ENCODE results near the gene SECISBP2.

The SECISBP2 gene

DNA sequence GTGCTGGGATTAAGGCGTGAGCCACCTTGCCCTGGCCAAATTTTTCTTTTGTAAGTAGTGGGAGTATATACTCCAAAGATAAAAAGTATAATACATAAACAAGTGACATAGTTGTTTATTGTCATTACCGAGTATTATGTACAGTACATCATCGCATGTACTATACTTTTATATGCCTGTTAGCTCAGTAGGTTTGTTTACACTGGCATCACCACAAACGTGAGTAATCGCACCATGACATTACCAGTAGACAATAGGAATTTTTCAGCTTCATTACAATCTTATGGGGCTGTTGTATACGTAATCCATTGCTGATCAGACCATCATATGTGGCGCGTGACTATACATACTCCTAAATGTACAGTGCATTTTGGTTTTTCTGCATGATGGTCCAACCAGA, 9.8 kb downstream of the SECISBP2 start:
- Histone ChIP-seq H3K4me3 (ENCODE audit: low read depth, low read length) (no peak overlapping the region), H3K36me3 (ENCODE audit: control insufficient read depth in 2 of 2, insufficient read depth in 1 of 2, low read length in 2 of 2) (peaks cover 7 to 71% of the 10 kb centered on the region in 2 experiments), H3K4me1 (ENCODE audit: control insufficient read depth, insufficient read depth, low read length) (no peaks in the 10 kb centered on the region), H3K27ac (ENCODE audit: extremely low read depth, low read depth, low read length) (no peak overlapping the region), H3K9me3 (ENCODE audit: control insufficient read depth, insufficient read depth, low read depth, low read length) (no peaks in the 10 kb centered on the region)
- TF ChIP-seq ZNF561 (tag by site-specific recombination; IDR thresholded peaks at IDR 0.05; ENCODE audit: borderline replicate concordance), result no peak
- TF ChIP-seq, protein P1, sequence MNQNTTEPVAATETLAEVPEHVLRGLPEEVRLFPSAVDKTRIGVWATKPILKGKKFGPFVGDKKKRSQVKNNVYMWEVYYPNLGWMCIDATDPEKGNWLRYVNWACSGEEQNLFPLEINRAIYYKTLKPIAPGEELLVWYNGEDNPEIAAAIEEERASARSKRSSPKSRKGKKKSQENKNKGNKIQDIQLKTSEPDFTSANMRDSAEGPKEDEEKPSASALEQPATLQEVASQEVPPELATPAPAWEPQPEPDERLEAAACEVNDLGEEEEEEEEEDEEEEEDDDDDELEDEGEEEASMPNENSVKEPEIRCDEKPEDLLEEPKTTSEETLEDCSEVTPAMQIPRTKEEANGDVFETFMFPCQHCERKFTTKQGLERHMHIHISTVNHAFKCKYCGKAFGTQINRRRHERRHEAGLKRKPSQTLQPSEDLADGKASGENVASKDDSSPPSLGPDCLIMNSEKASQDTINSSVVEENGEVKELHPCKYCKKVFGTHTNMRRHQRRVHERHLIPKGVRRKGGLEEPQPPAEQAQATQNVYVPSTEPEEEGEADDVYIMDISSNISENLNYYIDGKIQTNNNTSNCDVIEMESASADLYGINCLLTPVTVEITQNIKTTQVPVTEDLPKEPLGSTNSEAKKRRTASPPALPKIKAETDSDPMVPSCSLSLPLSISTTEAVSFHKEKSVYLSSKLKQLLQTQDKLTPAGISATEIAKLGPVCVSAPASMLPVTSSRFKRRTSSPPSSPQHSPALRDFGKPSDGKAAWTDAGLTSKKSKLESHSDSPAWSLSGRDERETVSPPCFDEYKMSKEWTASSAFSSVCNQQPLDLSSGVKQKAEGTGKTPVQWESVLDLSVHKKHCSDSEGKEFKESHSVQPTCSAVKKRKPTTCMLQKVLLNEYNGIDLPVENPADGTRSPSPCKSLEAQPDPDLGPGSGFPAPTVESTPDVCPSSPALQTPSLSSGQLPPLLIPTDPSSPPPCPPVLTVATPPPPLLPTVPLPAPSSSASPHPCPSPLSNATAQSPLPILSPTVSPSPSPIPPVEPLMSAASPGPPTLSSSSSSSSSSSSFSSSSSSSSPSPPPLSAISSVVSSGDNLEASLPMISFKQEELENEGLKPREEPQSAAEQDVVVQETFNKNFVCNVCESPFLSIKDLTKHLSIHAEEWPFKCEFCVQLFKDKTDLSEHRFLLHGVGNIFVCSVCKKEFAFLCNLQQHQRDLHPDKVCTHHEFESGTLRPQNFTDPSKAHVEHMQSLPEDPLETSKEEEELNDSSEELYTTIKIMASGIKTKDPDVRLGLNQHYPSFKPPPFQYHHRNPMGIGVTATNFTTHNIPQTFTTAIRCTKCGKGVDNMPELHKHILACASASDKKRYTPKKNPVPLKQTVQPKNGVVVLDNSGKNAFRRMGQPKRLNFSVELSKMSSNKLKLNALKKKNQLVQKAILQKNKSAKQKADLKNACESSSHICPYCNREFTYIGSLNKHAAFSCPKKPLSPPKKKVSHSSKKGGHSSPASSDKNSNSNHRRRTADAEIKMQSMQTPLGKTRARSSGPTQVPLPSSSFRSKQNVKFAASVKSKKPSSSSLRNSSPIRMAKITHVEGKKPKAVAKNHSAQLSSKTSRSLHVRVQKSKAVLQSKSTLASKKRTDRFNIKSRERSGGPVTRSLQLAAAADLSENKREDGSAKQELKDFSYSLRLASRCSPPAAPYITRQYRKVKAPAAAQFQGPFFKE (tag by site-specific recombination; IDR thresholded peaks at IDR 0.05; ENCODE audit: borderline replicate concordance), result no peak
- TF ChIP-seq, protein P2, sequence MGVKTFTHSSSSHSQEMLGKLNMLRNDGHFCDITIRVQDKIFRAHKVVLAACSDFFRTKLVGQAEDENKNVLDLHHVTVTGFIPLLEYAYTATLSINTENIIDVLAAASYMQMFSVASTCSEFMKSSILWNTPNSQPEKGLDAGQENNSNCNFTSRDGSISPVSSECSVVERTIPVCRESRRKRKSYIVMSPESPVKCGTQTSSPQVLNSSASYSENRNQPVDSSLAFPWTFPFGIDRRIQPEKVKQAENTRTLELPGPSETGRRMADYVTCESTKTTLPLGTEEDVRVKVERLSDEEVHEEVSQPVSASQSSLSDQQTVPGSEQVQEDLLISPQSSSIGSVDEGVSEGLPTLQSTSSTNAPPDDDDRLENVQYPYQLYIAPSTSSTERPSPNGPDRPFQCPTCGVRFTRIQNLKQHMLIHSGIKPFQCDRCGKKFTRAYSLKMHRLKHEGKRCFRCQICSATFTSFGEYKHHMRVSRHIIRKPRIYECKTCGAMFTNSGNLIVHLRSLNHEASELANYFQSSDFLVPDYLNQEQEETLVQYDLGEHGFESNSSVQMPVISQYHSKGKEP (tag by site-specific recombination; IDR thresholded peaks at IDR 0.05), result no peak
- no peak for TF ChIP-seq ZNF837 (tag by site-specific recombination; IDR thresholded peaks at IDR 0.05)
- TF ChIP-seq ZSCAN23 (tag by site-specific recombination; IDR thresholded peaks at IDR 0.05), result no peak
- TF ChIP-seq SCRT1 (tag by site-specific recombination; IDR thresholded peaks at IDR 0.05; ENCODE audit: borderline replicate concordance), result no peak
- TF ChIP-seq, protein P3, sequence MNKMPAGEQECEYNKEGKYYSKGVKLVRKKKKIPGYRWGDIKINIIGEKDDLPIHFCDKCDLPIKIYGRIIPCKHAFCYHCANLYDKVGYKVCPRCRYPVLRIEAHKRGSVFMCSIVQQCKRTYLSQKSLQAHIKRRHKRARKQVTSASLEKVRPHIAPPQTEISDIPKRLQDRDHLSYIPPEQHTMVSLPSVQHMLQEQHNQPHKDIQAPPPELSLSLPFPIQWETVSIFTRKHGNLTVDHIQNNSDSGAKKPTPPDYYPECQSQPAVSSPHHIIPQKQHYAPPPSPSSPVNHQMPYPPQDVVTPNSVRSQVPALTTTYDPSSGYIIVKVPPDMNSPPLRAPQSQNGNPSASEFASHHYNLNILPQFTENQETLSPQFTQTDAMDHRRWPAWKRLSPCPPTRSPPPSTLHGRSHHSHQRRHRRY (tag by site-specific recombination; IDR thresholded peaks at IDR 0.05), result no peak
- TF ChIP-seq MZF1 (tag by site-specific recombination; IDR thresholded peaks at IDR 0.05; ENCODE audit: borderline replicate concordance), result no peak
- no peak for TF ChIP-seq ZNF626 (tag by site-specific recombination; IDR thresholded peaks at IDR 0.05)
- TF ChIP-seq ZNF155 (tag by site-specific recombination; IDR thresholded peaks at IDR 0.05), result no peak
- no peak for TF ChIP-seq HOXD13 (CRISPR knock-in tag; IDR thresholded peaks at IDR 0.05; ENCODE audit: borderline replicate concordance)
- TF ChIP-seq ZNF791 (tag by site-specific recombination; IDR thresholded peaks at IDR 0.05), result no peak
- TF ChIP-seq ZEB2 (tag by site-specific recombination; IDR thresholded peaks at IDR 0.05), result no peak
- no peak for TF ChIP-seq ZFHX2 (tag by site-specific recombination; conservative IDR thresholded peaks at IDR 0.05)
- TF ChIP-seq ZNF335 (tag by site-specific recombination; conservative IDR thresholded peaks at IDR 0.05), result no peak
- no peak for TF ChIP-seq ZNF311 (tag by site-specific recombination; IDR thresholded peaks at IDR 0.05; ENCODE audit: borderline replicate concordance)
- TF ChIP-seq, protein P4, sequence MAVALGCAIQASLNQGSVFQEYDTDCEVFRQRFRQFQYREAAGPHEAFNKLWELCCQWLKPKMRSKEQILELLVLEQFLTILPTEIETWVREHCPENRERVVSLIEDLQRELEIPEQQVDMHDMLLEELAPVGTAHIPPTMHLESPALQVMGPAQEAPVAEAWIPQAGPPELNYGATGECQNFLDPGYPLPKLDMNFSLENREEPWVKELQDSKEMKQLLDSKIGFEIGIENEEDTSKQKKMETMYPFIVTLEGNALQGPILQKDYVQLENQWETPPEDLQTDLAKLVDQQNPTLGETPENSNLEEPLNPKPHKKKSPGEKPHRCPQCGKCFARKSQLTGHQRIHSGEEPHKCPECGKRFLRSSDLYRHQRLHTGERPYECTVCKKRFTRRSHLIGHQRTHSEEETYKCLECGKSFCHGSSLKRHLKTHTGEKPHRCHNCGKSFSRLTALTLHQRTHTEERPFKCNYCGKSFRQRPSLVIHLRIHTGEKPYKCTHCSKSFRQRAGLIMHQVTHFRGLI (tag by site-specific recombination; IDR thresholded peaks at IDR 0.05), result no peak
- TF ChIP-seq ZNF571 (tag by site-specific recombination; IDR thresholded peaks at IDR 0.05), result no peak
- TF ChIP-seq ZNF76 (tag by site-specific recombination; IDR thresholded peaks at IDR 0.05; ENCODE audit: borderline replicate concordance, low read depth), result no peak
- ChIA-PET POLR2A (no interaction called here), CTCF (interaction anchor here (1.0 kb wide), 1 partner anchor 221 kb away, joined by 3 read pairs; no protein-coding TSS in a partner anchor)
